ENCODE data around the gene C1QTNF2. TPM values are rescaled to one million over a fixed set of nuclear protein-coding genes. Genes with fewer than 3 reads are reported as not detected.

C1QTNF2 gene
- total and polyA plus RNA-seq, 2 donors (not counting 1 experiment from before 2014, with no cell fraction given) = 2.3 TPM

DNA sequence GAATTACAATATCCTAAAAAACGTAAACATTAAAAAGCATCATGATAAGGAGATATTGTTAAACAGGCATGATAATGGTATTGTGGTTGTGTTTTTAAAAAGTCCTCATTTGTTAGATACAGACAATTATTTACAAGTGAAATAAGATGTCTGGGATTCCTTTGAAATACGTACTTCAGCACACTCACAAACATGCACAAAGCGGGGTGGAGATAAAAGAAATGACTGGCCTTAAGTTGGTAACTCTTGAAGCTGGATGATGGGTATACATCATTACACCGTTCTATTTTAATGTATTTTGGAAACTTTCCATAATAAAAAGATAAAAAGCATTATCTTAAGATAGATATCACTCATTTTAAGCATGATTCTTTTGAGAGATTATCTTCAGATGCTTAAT lies 28.4 kb upstream of the C1QTNF2 start:
- no peak overlapping the region for H3K27ac ChIP-seq (ENCODE audit: insufficient read depth, low read length)

DNA sequence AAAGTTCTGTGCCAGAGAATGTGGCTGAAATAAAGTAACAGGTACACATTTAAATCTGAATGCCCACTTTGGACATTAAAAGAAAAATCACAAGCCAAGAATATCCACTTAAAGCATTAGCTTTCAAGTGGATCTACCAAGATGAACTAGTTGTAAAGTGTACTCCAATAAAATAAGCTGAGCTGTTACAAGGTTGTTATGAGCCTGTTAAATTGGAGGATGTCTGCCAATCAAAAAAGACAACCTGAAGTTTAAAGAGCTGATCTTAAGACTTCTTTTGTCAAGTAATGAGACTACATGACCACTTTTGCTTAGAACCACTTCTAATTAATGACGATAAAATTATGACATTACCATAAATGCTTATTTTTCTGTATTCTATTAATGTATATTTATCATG lies 27.1 kb upstream of the C1QTNF2 start:
- Histone ChIP-seq H3K4me3 (replicated peaks in 1 of 4; ENCODE audit: control extremely low read depth in 1 of 4, insufficient read depth in 1 of 4, low read depth in 3 of 4, low read length in 4 of 4) (no peak overlapping the region), H4K20me1 (ENCODE audit: control insufficient read depth, extremely low read depth, insufficient read depth, low read length) (no peaks in the 10 kb centered on the region), H2AFZ (ENCODE audit: low read length) (no peak overlapping the region), H3K9me3 (ENCODE audit: control insufficient read depth, insufficient read depth, low read depth, low read length) (no peaks in the 10 kb centered on the region), H3K79me2 (ENCODE audit: control insufficient read depth, insufficient read depth, low read length) (peaks cover 18% of the 10 kb centered on the region), H3K27me3 (ENCODE audit: control insufficient read depth, insufficient read depth, low read length) (no peaks in the 10 kb centered on the region), H3K9ac (ENCODE audit: insufficient read depth, low read length) (no peak overlapping the region), H3K27ac (ENCODE audit: insufficient read depth, low read length) (no peak overlapping the region), H3K4me2 (ENCODE audit: extremely low read depth, insufficient read depth, low read length) (no peak overlapping the region), H3K36me3 (ENCODE audit: control insufficient read depth, insufficient read depth, low read length) (no peaks in the 10 kb centered on the region), H3K4me1 (ENCODE audit: control insufficient read depth, extremely low read depth, insufficient read depth, low read length) (peaks cover 2% of the 10 kb centered on the region)
- TF ChIP-seq EZH2 (IDR thresholded peaks at IDR 0.05; ENCODE audit: low read length, missing control alignments) = no peak
- TF ChIP-seq, protein P1, sequence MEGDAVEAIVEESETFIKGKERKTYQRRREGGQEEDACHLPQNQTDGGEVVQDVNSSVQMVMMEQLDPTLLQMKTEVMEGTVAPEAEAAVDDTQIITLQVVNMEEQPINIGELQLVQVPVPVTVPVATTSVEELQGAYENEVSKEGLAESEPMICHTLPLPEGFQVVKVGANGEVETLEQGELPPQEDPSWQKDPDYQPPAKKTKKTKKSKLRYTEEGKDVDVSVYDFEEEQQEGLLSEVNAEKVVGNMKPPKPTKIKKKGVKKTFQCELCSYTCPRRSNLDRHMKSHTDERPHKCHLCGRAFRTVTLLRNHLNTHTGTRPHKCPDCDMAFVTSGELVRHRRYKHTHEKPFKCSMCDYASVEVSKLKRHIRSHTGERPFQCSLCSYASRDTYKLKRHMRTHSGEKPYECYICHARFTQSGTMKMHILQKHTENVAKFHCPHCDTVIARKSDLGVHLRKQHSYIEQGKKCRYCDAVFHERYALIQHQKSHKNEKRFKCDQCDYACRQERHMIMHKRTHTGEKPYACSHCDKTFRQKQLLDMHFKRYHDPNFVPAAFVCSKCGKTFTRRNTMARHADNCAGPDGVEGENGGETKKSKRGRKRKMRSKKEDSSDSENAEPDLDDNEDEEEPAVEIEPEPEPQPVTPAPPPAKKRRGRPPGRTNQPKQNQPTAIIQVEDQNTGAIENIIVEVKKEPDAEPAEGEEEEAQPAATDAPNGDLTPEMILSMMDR (conservative IDR thresholded peaks at IDR 0.05 in 1 of 2, IDR thresholded peaks at IDR 0.05 in 1 of 2; ENCODE audit: low read depth in 1 of 2, low read length in 2 of 2) = no peak
- no peak for DNase-seq (ENCODE audit: low read depth in 2 of 2)

More for the DNA sequence above, 28.4 kb upstream of the C1QTNF2 start:
- peaks cover 2% of the 10 kb centered on the region for H3K4me1 ChIP-seq (ENCODE audit: control insufficient read depth, extremely low read depth, insufficient read depth, low read length)
- H3K4me2 ChIP-seq (ENCODE audit: extremely low read depth, insufficient read depth, low read length) = peak overlapping the region; percentile 74
- H3K36me3 ChIP-seq (ENCODE audit: control insufficient read depth, insufficient read depth, low read length) = no peaks in the 10 kb centered on the region
- no peaks in the 10 kb centered on the region for H3K9me3 ChIP-seq (ENCODE audit: control insufficient read depth, insufficient read depth, low read depth, low read length)
- H3K9ac ChIP-seq (ENCODE audit: insufficient read depth, low read length) = no peak overlapping the region
- peak overlapping the region; percentile 83 to 97 (median 88) for H3K4me3 ChIP-seq (replicated peaks in 1 of 4; ENCODE audit: control extremely low read depth in 1 of 4, insufficient read depth in 1 of 4, low read depth in 3 of 4, low read length in 4 of 4)
- TF ChIP-seq EZH2 (IDR thresholded peaks at IDR 0.05; ENCODE audit: low read length, missing control alignments) = no peak
- peak; percentile 33 to 74 for DNase-seq (ENCODE audit: low read depth in 2 of 2)
- no peaks in the 10 kb centered on the region for H3K27me3 ChIP-seq (ENCODE audit: control insufficient read depth, insufficient read depth, low read length)
- H2AFZ ChIP-seq (ENCODE audit: low read length) = no peak overlapping the region
- peaks cover 18% of the 10 kb centered on the region for H3K79me2 ChIP-seq (ENCODE audit: control insufficient read depth, insufficient read depth, low read length)
- no peaks in the 10 kb centered on the region for H4K20me1 ChIP-seq (ENCODE audit: control insufficient read depth, extremely low read depth, insufficient read depth, low read length)

DNA sequence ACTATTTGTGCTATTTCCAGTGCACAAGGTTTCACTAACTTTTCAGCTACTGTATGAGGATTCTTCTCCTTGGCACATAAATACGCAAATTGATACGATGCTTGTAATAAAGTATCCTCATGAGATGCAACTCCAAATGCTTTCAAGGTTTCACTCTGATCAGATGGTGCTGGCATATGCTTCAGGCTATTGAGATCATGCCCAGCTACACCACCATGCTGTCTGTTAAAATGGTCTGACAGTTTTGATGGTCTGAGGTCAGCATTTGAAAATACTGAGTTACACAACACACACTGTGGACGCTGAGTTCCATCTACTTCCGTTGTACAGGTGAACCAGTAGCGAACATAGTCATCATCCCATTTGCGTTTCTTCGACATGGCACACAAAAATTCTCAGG lies 24.7 kb upstream of the C1QTNF2 start:
- no peak overlapping the region for H3K27ac ChIP-seq (ENCODE audit: insufficient read depth, low read length)
- no peaks in the 10 kb centered on the region for H4K20me1 ChIP-seq (ENCODE audit: control insufficient read depth, extremely low read depth, insufficient read depth, low read length)
- DNase-seq (ENCODE audit: low read depth in 2 of 2) = no peak
- no peak overlapping the region for H3K9ac ChIP-seq (ENCODE audit: insufficient read depth, low read length)
- no peak overlapping the region for H2AFZ ChIP-seq (ENCODE audit: low read length)
- no peaks in the 10 kb centered on the region for H3K9me3 ChIP-seq (ENCODE audit: control insufficient read depth, insufficient read depth, low read depth, low read length)
- H3K79me2 ChIP-seq (ENCODE audit: control insufficient read depth, insufficient read depth, low read length) = peaks cover 18% of the 10 kb centered on the region
- H3K4me2 ChIP-seq (ENCODE audit: extremely low read depth, insufficient read depth, low read length) = no peak overlapping the region
- peaks cover under 1% of the 10 kb centered on the region for H3K4me1 ChIP-seq (ENCODE audit: control insufficient read depth, extremely low read depth, insufficient read depth, low read length)
- H3K4me3 ChIP-seq (replicated peaks in 1 of 4; ENCODE audit: control extremely low read depth in 1 of 4, insufficient read depth in 1 of 4, low read depth in 3 of 4, low read length in 4 of 4) = no peak overlapping the region
- no peaks in the 10 kb centered on the region for H3K27me3 ChIP-seq (ENCODE audit: control insufficient read depth, insufficient read depth, low read length)
- TF ChIP-seq, protein P1 (conservative IDR thresholded peaks at IDR 0.05 in 1 of 2, IDR thresholded peaks at IDR 0.05 in 1 of 2; ENCODE audit: low read depth in 1 of 2, low read length in 2 of 2) = no peak
- no peak for TF ChIP-seq EZH2 (IDR thresholded peaks at IDR 0.05; ENCODE audit: low read length, missing control alignments)
- no peaks in the 10 kb centered on the region for H3K36me3 ChIP-seq (ENCODE audit: control insufficient read depth, insufficient read depth, low read length)
